ENCODE measurements around the gene RYR3.

Gene RYR3

DNA sequence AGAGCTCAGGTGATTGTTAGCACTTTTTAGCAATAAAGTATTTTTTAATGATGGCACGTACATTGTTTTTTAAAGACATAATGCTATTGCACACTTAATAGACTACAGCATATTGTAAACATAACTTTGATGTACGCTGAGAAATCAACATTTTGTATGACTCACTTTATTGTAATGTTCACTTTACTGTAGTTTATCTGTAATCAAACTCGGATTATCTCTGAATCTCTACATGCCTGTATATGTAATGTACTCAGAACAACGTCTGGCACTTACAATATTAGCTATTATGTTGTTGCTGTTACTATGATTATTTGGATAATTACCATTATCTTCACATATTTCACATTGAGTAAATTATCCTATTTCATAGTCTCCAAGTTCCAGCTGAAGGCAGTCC lies 519.6 kb downstream of the RYR3 start:
- Histone ChIP-seq H3K36me3 (ENCODE audit: insufficient read depth, low read length) (no peaks in the 10 kb centered on the region), H3K4me1 (ENCODE audit: insufficient read depth, low read length) (peaks cover 7% of the 10 kb centered on the region), H3K27me3 (ENCODE audit: insufficient read depth, low read length) (no peaks in the 10 kb centered on the region), H3K9me3 (ENCODE audit: low read length) (no peaks in the 10 kb centered on the region), H2AFZ (ENCODE audit: low read depth, low read length) (no peak overlapping the region), H3K4me3 (ENCODE audit: low read length) (no peak overlapping the region)

DNA sequence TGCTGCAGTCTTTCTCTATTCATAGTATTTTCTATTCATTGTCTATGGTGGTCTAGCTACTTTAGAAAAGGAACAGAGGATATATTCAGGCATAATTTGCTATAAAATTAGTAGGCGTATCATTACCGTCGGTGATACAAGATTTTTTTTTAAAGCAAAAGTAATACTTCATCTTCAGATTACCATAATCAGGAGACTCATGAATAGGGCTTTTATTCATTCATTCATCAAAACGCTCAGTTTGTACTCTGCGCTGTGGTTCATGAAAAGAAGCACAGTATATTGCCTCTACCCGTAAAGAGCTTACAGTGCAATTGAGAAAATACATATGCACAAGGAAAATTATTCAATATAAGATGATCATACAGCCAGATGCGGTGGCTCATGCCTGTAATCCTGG lies 520.9 kb downstream of the RYR3 start:
- H3K36me3 ChIP-seq (ENCODE audit: insufficient read depth, low read length) = no peaks in the 10 kb centered on the region
- H3K4me1 ChIP-seq (ENCODE audit: insufficient read depth, low read length) = peaks cover 11% of the 10 kb centered on the region
- no peak overlapping the region for H2AFZ ChIP-seq (ENCODE audit: low read depth, low read length)
- no peaks in the 10 kb centered on the region for H3K27me3 ChIP-seq (ENCODE audit: insufficient read depth, low read length)
- no peaks in the 10 kb centered on the region for H3K9me3 ChIP-seq (ENCODE audit: low read length)
- H3K4me3 ChIP-seq (ENCODE audit: low read length) = no peak overlapping the region

DNA sequence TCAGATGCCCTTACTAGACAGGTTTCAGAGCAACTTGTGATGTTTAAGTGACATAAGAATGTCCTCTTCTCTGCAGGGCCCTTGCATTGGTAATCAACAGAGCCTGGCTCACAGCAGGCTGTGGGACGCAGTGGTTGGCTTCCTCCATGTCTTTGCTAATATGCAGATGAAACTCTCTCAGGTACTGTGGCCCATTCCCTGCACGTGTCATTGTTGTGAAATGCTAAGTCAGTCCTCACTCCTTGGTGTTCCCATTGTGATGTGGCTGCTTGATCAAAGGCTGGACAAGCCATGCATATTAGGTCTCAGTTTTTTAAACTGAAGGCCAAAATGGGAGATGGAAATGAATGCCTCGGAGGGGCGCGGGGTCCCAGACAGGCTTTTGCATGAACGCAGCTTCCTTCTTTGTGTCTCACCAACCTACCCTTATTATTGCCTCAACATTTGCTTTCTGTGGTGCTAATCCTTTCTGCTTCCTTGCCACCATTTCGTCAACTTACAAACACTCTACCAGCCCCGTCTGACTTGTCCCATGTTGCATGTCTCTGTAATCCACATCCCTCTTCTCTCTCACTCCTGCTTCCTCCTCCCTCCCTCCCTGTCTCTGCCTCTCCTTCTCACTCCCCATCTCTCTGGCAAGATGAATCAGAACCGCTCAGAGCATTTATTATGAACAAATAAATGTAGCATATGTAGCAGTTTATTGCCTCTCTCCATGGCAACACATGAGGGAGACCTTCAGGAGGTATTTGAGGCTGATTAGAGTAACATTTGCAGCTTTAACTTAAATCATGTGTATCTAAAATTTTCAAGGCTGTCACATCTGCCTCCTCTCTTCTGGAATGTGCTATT lies 524.4 kb downstream of the RYR3 start:
- H3K9me3 ChIP-seq (ENCODE audit: low read length) = no peaks in the 10 kb centered on the region
- peak overlapping the region; percentile 29 for H2AFZ ChIP-seq (ENCODE audit: low read depth, low read length)
- H3K27me3 ChIP-seq (ENCODE audit: insufficient read depth, low read length) = no peaks in the 10 kb centered on the region
- no peaks in the 10 kb centered on the region for H3K36me3 ChIP-seq (ENCODE audit: insufficient read depth, low read length)
- no peak overlapping the region for H3K4me3 ChIP-seq (ENCODE audit: low read length)
- peaks cover 16% of the 10 kb centered on the region for H3K4me1 ChIP-seq (ENCODE audit: insufficient read depth, low read length)

- H2AFZ ChIP-seq (ENCODE audit: low read depth, low read length) = no peak overlapping the region
- H3K36me3 ChIP-seq (ENCODE audit: insufficient read depth, low read length) = no peaks in the 10 kb centered on the region
- H3K27me3 ChIP-seq (ENCODE audit: insufficient read depth, low read length) = no peaks in the 10 kb centered on the region
- peaks cover 16% of the 10 kb centered on the region for H3K4me1 ChIP-seq (ENCODE audit: insufficient read depth, low read length)
- H3K9me3 ChIP-seq (ENCODE audit: low read length) = no peaks in the 10 kb centered on the region
- H3K4me3 ChIP-seq (ENCODE audit: low read length) = no peak overlapping the region
These were observed 526.5 kb downstream of the RYR3 start for GRCh38 chr15:33837294-33837693.

- Histone ChIP-seq H3K27me3 (ENCODE audit: insufficient read depth, low read length) (no peaks in the 10 kb centered on the region), H3K4me1 (ENCODE audit: insufficient read depth, low read length) (peaks cover 16% of the 10 kb centered on the region), H3K9me3 (ENCODE audit: low read length) (no peaks in the 10 kb centered on the region)
These were observed 528.8 kb downstream of the RYR3 start for GRCh38 chr15:33839540-33839939.

GRCh38 chr15:33840615-33841014 lies 529.8 kb downstream of the RYR3 start:
- Histone ChIP-seq H2AFZ (ENCODE audit: low read depth, low read length) (no peak overlapping the region), H3K27me3 (ENCODE audit: insufficient read depth, low read length) (no peaks in the 10 kb centered on the region), H3K36me3 (ENCODE audit: insufficient read depth, low read length) (no peaks in the 10 kb centered on the region), H3K4me3 (ENCODE audit: low read length) (no peak overlapping the region), H3K9me3 (ENCODE audit: low read length) (no peaks in the 10 kb centered on the region), H3K4me1 (ENCODE audit: insufficient read depth, low read length) (peaks cover 7% of the 10 kb centered on the region)

More at GRCh38 chr15:33839540-33839939, 528.8 kb downstream of the RYR3 start:
- H3K4me3 ChIP-seq (ENCODE audit: low read length) = no peak overlapping the region
- H3K36me3 ChIP-seq (ENCODE audit: insufficient read depth, low read length) = no peaks in the 10 kb centered on the region
- no peak overlapping the region for H2AFZ ChIP-seq (ENCODE audit: low read depth, low read length)

GRCh38 chr15:33844186-33844585 lies 533.4 kb downstream of the RYR3 start:
- no peaks in the 10 kb centered on the region for H3K36me3 ChIP-seq (ENCODE audit: insufficient read depth, low read length)
- H2AFZ ChIP-seq (ENCODE audit: low read depth, low read length) = no peak overlapping the region
- H3K9me3 ChIP-seq (ENCODE audit: low read length) = no peaks in the 10 kb centered on the region
- H3K4me3 ChIP-seq (ENCODE audit: low read length) = no peak overlapping the region
- H3K27me3 ChIP-seq (ENCODE audit: insufficient read depth, low read length) = no peaks in the 10 kb centered on the region
- peaks cover 15% of the 10 kb centered on the region for H3K4me1 ChIP-seq (ENCODE audit: insufficient read depth, low read length)

- no peaks in the 10 kb centered on the region for H3K36me3 ChIP-seq (ENCODE audit: insufficient read depth, low read length)
- no peaks in the 10 kb centered on the region for H3K9me3 ChIP-seq (ENCODE audit: low read length)
These were observed 533.8 kb downstream of the RYR3 start for GRCh38 chr15:33844597-33844996.

DNA sequence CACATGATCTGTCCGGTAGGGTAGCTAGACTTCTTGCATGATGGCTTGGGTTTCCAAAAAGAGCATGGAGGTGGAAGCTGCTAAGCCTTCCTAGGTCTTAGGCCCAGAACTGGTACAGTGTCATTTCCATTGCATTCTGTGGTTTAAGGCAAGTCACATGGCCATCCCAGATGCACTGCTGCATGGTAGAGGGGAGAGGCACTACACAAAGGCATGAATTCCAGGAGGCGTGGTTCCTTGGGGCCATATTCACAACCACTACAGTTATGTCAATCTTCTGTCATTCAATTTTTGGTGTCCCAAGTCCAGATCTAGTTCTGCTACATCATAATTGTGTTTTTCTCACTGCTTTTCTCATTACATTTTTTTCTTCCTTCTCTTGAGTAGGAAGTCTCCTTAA lies 535.4 kb downstream of the RYR3 start:
- no peaks in the 10 kb centered on the region for H3K36me3 ChIP-seq (ENCODE audit: insufficient read depth, low read length)
- no peaks in the 10 kb centered on the region for H3K9me3 ChIP-seq (ENCODE audit: low read length)
- H3K4me3 ChIP-seq (ENCODE audit: low read length) = no peak overlapping the region
- H2AFZ ChIP-seq (ENCODE audit: low read depth, low read length) = no peak overlapping the region
- peaks cover 13% of the 10 kb centered on the region for H3K4me1 ChIP-seq (ENCODE audit: insufficient read depth, low read length)
- H3K27me3 ChIP-seq (ENCODE audit: insufficient read depth, low read length) = no peaks in the 10 kb centered on the region

More at GRCh38 chr15:33844597-33844996, 533.8 kb downstream of the RYR3 start:
- Histone ChIP-seq H3K27me3 (ENCODE audit: insufficient read depth, low read length) (no peaks in the 10 kb centered on the region), H3K4me1 (ENCODE audit: insufficient read depth, low read length) (peaks cover 13% of the 10 kb centered on the region), H3K4me3 (ENCODE audit: low read length) (no peak overlapping the region), H2AFZ (ENCODE audit: low read depth, low read length) (no peak overlapping the region)

- Histone ChIP-seq H3K36me3 (ENCODE audit: insufficient read depth, low read length) (no peaks in the 10 kb centered on the region), H3K4me1 (ENCODE audit: insufficient read depth, low read length) (peaks cover 13% of the 10 kb centered on the region), H2AFZ (ENCODE audit: low read depth, low read length) (no peak overlapping the region), H3K9me3 (ENCODE audit: low read length) (no peaks in the 10 kb centered on the region), H3K4me3 (ENCODE audit: low read length) (no peak overlapping the region), H3K27me3 (ENCODE audit: insufficient read depth, low read length) (no peaks in the 10 kb centered on the region)
These were observed 536.1 kb downstream of the RYR3 start for GRCh38 chr15:33846862-33847261.

- Histone ChIP-seq H3K4me3 (ENCODE audit: low read length) (no peak overlapping the region), H2AFZ (ENCODE audit: low read depth, low read length) (no peak overlapping the region), H3K27me3 (ENCODE audit: insufficient read depth, low read length) (no peaks in the 10 kb centered on the region), H3K9me3 (ENCODE audit: low read length) (no peaks in the 10 kb centered on the region), H3K36me3 (ENCODE audit: insufficient read depth, low read length) (no peaks in the 10 kb centered on the region), H3K4me1 (ENCODE audit: insufficient read depth, low read length) (peaks cover 13% of the 10 kb centered on the region)
These were observed 537.2 kb downstream of the RYR3 start for GRCh38 chr15:33848011-33848410.

DNA sequence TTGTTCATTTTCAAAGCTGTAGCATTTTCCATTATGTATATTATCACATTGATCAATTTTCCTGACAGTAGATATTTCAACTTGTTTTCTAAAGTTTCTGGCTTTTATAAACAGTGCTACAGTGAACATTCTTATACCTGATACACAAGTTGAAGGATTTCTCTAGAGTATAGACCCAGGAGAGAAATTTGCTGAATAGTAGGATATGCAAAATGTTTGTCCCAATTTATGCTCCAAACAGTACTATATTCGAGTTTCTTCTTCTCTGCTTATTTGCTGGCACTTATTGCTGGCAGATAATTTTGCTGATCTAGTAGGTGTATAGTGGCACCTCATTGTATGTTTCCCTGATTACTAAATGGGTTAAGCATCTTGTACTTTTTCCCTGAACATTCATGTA lies 540.3 kb downstream of the RYR3 start:
- no peaks in the 10 kb centered on the region for H3K27me3 ChIP-seq (ENCODE audit: insufficient read depth, low read length)
- peaks cover 10% of the 10 kb centered on the region for H3K4me1 ChIP-seq (ENCODE audit: insufficient read depth, low read length)
- H3K36me3 ChIP-seq (ENCODE audit: insufficient read depth, low read length) = no peaks in the 10 kb centered on the region
- H3K4me3 ChIP-seq (ENCODE audit: low read length) = no peak overlapping the region
- no peaks in the 10 kb centered on the region for H3K9me3 ChIP-seq (ENCODE audit: low read length)
- no peak overlapping the region for H2AFZ ChIP-seq (ENCODE audit: low read depth, low read length)

DNA sequence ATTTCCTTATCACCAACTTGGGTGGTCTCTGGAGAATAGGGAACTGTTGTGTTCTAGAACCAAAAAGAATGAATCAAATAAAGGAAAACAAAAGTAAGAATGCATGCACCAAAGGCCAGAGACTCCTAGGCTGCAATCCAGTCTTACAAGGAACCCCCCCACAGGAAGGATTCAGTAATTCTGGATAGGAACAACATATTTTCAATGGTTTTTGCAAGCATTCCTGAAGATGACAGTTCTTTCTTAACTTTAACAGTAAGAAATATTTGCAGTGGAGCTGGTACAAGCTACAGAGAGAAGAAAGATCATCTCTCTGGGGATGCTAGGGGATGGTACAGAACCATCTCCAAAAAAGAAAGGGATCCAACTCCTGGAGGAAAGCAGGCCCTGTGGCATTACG lies 541.3 kb downstream of the RYR3 start:
- Histone ChIP-seq H3K4me3 (ENCODE audit: low read length) (no peak overlapping the region), H3K4me1 (ENCODE audit: insufficient read depth, low read length) (peaks cover 2% of the 10 kb centered on the region), H3K36me3 (ENCODE audit: insufficient read depth, low read length) (no peaks in the 10 kb centered on the region), H2AFZ (ENCODE audit: low read depth, low read length) (no peak overlapping the region), H3K27me3 (ENCODE audit: insufficient read depth, low read length) (no peaks in the 10 kb centered on the region), H3K9me3 (ENCODE audit: low read length) (no peaks in the 10 kb centered on the region)

DNA sequence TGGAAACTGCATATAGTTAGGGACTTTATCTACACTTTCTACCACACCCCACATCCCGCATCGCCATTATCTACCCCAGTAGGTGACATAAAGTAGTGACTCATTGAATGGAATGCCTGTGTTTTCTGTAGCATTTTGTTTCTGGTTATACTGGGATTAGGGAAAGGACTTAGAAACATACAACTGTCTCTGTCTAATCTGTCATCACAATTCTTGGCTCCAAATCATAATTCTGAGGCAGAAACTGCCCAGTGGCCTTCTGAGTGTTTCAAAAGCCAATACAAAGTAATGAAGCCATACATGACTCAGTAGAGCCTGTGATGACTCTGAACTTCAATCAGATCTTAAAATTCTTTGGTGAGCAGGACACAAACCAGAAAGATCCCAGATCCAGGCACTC lies 541.8 kb downstream of the RYR3 start:
- H3K4me1 ChIP-seq (ENCODE audit: insufficient read depth, low read length) = no peaks in the 10 kb centered on the region
- H3K4me3 ChIP-seq (ENCODE audit: low read length) = no peak overlapping the region
- H3K9me3 ChIP-seq (ENCODE audit: low read length) = no peaks in the 10 kb centered on the region
- H3K27me3 ChIP-seq (ENCODE audit: insufficient read depth, low read length) = no peaks in the 10 kb centered on the region
- no peaks in the 10 kb centered on the region for H3K36me3 ChIP-seq (ENCODE audit: insufficient read depth, low read length)
- no peak overlapping the region for H2AFZ ChIP-seq (ENCODE audit: low read depth, low read length)

Measured in neuron (in vitro differentiated cells).